Activated T-cell treated with anti-CD3 and anti-CD28 coated beads, Interleukin-2, amount 50 U/mL, for 4 hours (primary cell): ENCODE results near the gene VN1R5. TPM values are rescaled to one million over a fixed set of nuclear protein-coding genes. Genes with fewer than 3 reads are reported as not detected.

Experiments
- ATAC-seq, 2 donors: fragments of 200-7000 bp; cut with Tn5 transposase; one replicate each; pipeline ENCODE4 v1.10.0; 2021
- DNase-seq: peaks from one replicate; pipeline ENCODE4 v3.0.0-alpha.2; 2020
- H3K27me3 Mint-ChIP-seq: one replicate; pipeline ENCODE4 v1.8.0; 2021; ENCODE audit warnings: low read depth, mixed read lengths
- H3K36me3 Mint-ChIP-seq: one replicate; pipeline ENCODE4 v1.8.0; 2022; ENCODE audit warnings: mixed read lengths; ENCODE audit not compliant: insufficient read depth
- H3K4me1 Mint-ChIP-seq: one replicate; pipeline ENCODE4 v1.8.0; 2021; ENCODE audit warnings: low read depth, mixed read lengths
- H3K4me3 Mint-ChIP-seq: one replicate; pipeline ENCODE4 v1.8.0; 2021; ENCODE audit warnings: mild to moderate bottlenecking, moderate library complexity, mixed read lengths
- H3K9me3 Mint-ChIP-seq: one replicate; pipeline ENCODE4 v1.8.0; 2021; ENCODE audit warnings: mixed read lengths
- total RNA-seq, 3 donors: library from RNA; stranded (reverse); gene quantifications; one replicate each; pipeline ENCODE4 v1.2.1, GENCODE V29; 2021

The VN1R5 gene
- total RNA-seq, 3 donors from 2014 or later: not detected

- Mint-ChIP-seq H3K36me3 (peaks cover 28% of the 10 kb centered on the region), H3K9me3 (no peaks in the 10 kb centered on the region), H3K4me1 (no peaks in the 10 kb centered on the region), H3K27me3 (no peaks in the 10 kb centered on the region), H3K4me3 (no peak overlapping the region)
- ATAC-seq: no peak
- DNase-seq: no peak
Observed at GRCh38 chr1:247300491-247301175, 44.8 kb downstream of the VN1R5 start.

- peaks cover 30% of the 10 kb centered on the region for H3K36me3 Mint-ChIP-seq
- ATAC-seq (no peak), DNase-seq (no peak)
- no peaks in the 10 kb centered on the region for H3K4me1 Mint-ChIP-seq
- no peak overlapping the region for H3K4me3 Mint-ChIP-seq
- H3K27me3 Mint-ChIP-seq: no peaks in the 10 kb centered on the region
- H3K9me3 Mint-ChIP-seq: no peaks in the 10 kb centered on the region
Observed at GRCh38 chr1:247301176-247301540, 45.3 kb downstream of the VN1R5 start.

GRCh38 chr1:247303216-247303615 lies 47.3 kb downstream of the VN1R5 start:
- ATAC-seq (no peak), DNase-seq (no peak)
- Mint-ChIP-seq H3K4me1 (no peaks in the 10 kb centered on the region), H3K36me3 (peaks cover 40% of the 10 kb centered on the region), H3K9me3 (no peaks in the 10 kb centered on the region), H3K4me3 (no peak overlapping the region), H3K27me3 (no peaks in the 10 kb centered on the region)

GRCh38 chr1:247304031-247304430 lies 48.2 kb downstream of the VN1R5 start:
- H3K36me3 Mint-ChIP-seq: peaks cover 45% of the 10 kb centered on the region
- no peaks in the 10 kb centered on the region for H3K4me1 Mint-ChIP-seq
- H3K9me3 Mint-ChIP-seq: no peaks in the 10 kb centered on the region
- ATAC-seq (no peak), DNase-seq (no peak)
- H3K27me3 Mint-ChIP-seq: no peaks in the 10 kb centered on the region
- H3K4me3 Mint-ChIP-seq: no peak overlapping the region

Other genes with a start within 250 kb of the VN1R5 start
- under 1 TPM; 0.14 to 0.48 (median 0.29) TPM for gene ZNF695, start 248.0 kb upstream of the VN1R5 start, total RNA-seq
- gene ZNF670, start 177.3 kb upstream of the VN1R5 start, total RNA-seq: 1 to 10 TPM; 2.8 to 3.5 (median 2.8) TPM
- gene ZNF669, start 151.7 kb upstream of the VN1R5 start, total RNA-seq: 1 to 10 TPM; 8.2 to 9.9 (median 9.8) TPM
- gene ZNF124, start 84.1 kb upstream of the VN1R5 start, total RNA-seq: 10 to 100 TPM; 16.6 to 19.6 (median 17.0) TPM
- 10 to 100 TPM; 12.9 to 19.8 (median 17.6) TPM for gene ZNF496, start 75.8 kb downstream of the VN1R5 start, total RNA-seq
- gene NLRP3, start 160.1 kb downstream of the VN1R5 start, total RNA-seq: 1 to 10 TPM; 4.1 to 5.4 (median 4.2) TPM
- gene OR2B11, start 202.0 kb downstream of the VN1R5 start, total RNA-seq: not detected